Osteoblast (primary cell): Measurements from ENCODE around the gene KRT13. TPM values are rescaled to one million over a fixed set of nuclear protein-coding genes. Genes with fewer than 3 reads are reported as not detected.

Experiments
- DNase-seq: peaks from one replicate; pipeline ENCODE4 v3.0.0; 2011; ENCODE audit warnings: low spot score, mixed read lengths; ENCODE audit not compliant: insufficient read length; ENCODE audit errors: missing footprints
- H2AFZ ChIP-seq: 2 replicates; pipeline ENCODE4 v1.6.0; 2011; ENCODE audit warnings: mild to moderate bottlenecking, low read length
- H3K27ac ChIP-seq: 2 replicates; pipeline ENCODE4 v1.5.1; 2011; ENCODE audit warnings: mild to moderate bottlenecking, low read depth, low read length, moderate library complexity
- H3K27me3 ChIP-seq: 2 replicates; pipeline ENCODE4 v1.6.0; 2012; ENCODE audit warnings: mild to moderate bottlenecking, control low read depth, inconsistent platforms, low read length, moderate library complexity; ENCODE audit not compliant: insufficient read depth
- H3K36me3 ChIP-seq: 2 replicates; pipeline ENCODE4 v1.5.1; 2011; ENCODE audit warnings: mild to moderate bottlenecking, low read length, control low read depth, moderate library complexity; ENCODE audit not compliant: insufficient read depth
- H3K4me1 ChIP-seq: 2 replicates; pipeline ENCODE4 v1.5.1; 2011; ENCODE audit warnings: mild to moderate bottlenecking, low read length, control low read depth, moderate library complexity; ENCODE audit not compliant: insufficient read depth
- H3K4me2 ChIP-seq: 2 replicates; pipeline ENCODE4 v1.6.0; 2011; ENCODE audit warnings: mild to moderate bottlenecking, low read length; ENCODE audit not compliant: insufficient read depth
- H3K4me3 ChIP-seq: fragments of 200-600 bp; sonication (generic); 3 replicates; pipeline ENCODE4 v1.5.1; 2012; ENCODE audit warnings: mild to moderate bottlenecking, low read length, inconsistent platforms; ENCODE audit not compliant: insufficient read depth
- H3K79me2 ChIP-seq: 2 replicates; pipeline ENCODE4 v1.6.0; 2012; ENCODE audit warnings: mild to moderate bottlenecking, low read length, control low read depth, inconsistent platforms; ENCODE audit not compliant: insufficient read depth
- H3K9me3 ChIP-seq: 2 replicates; pipeline ENCODE4 v1.5.1; 2011; ENCODE audit warnings: low read depth, low read length, control low read depth
- H4K20me1 ChIP-seq: 2 replicates; pipeline ENCODE4 v1.6.0; 2012; ENCODE audit warnings: mild to moderate bottlenecking, low read length, control low read depth; ENCODE audit not compliant: insufficient read depth
- CTCF ChIP-seq: IDR thresholded peaks from 2 replicates; pipeline ENCODE4 v1.5.1; 2011; ENCODE audit warnings: mild to moderate bottlenecking, low read depth, low read length, moderate library complexity; ENCODE audit errors: extremely low read depth
- total RNA-seq: library from RNA; depleted of rRNA; stranded (reverse); fragments of >200 nt; gene quantifications from 2 replicates; pipeline ENCODE4 v1.2.3, GENCODE V29; 2012

The KRT13 gene
- total RNA-seq, 1 donor, result not detected

- Histone ChIP-seq H2AFZ (no peak within 1 kb of the TSS), H3K4me2 (no peak within 1 kb of the TSS), H3K9me3 (no peaks in the 10 kb centered on the region), H3K36me3 (no peaks in the 10 kb centered on the region), H4K20me1 (no peaks in the 10 kb centered on the region), H3K4me1 (no peaks in the 10 kb centered on the region), H3K27me3 (no peaks in the 10 kb centered on the region), H3K4me3 (no peak within 1 kb of the TSS), H3K27ac (no peak within 1 kb of the TSS), H3K79me2 (no peaks in the 10 kb centered on the region)
- TF ChIP-seq CTCF, result no peak
- DNase-seq, result no peak
Measured at GRCh38 chr17:41481036-41481435, 24.4 kb downstream of the KRT13 start, which contains the start of gene KRT35. Gene KRT35, minus strand, starts transcription at chr17:41481151. Its CDS starts 54 bp downstream, at chr17:41481097.

- Histone ChIP-seq H3K4me2 (no peak overlapping the region), H3K4me1 (no peaks in the 10 kb centered on the region), H3K27me3 (no peaks in the 10 kb centered on the region), H3K9me3 (no peaks in the 10 kb centered on the region), H2AFZ (no peak overlapping the region), H3K4me3 (no peak overlapping the region), H3K36me3 (no peaks in the 10 kb centered on the region), H3K27ac (no peak overlapping the region), H4K20me1 (no peaks in the 10 kb centered on the region), H3K79me2 (no peaks in the 10 kb centered on the region)
- DNase-seq, result no peak
- no peak for TF ChIP-seq CTCF
Measured at GRCh38 chr17:41480581-41480980, 24.8 kb downstream of the KRT13 start.

GRCh38 chr17:41480136-41480535 lies 25.3 kb downstream of the KRT13 start:
- no peaks in the 10 kb centered on the region for H4K20me1 ChIP-seq
- H3K79me2 ChIP-seq, result no peaks in the 10 kb centered on the region
- H3K4me2 ChIP-seq, result no peak overlapping the region
- H3K9me3 ChIP-seq, result no peaks in the 10 kb centered on the region
- TF ChIP-seq CTCF, result no peak
- H3K27ac ChIP-seq, result no peak overlapping the region
- H3K4me1 ChIP-seq, result no peaks in the 10 kb centered on the region
- DNase-seq, result no peak
- H2AFZ ChIP-seq, result no peak overlapping the region
- no peaks in the 10 kb centered on the region for H3K36me3 ChIP-seq
- no peak overlapping the region for H3K4me3 ChIP-seq
- H3K27me3 ChIP-seq, result no peaks in the 10 kb centered on the region

GRCh38 chr17:41478237-41478636 lies 27.2 kb downstream of the KRT13 start:
- H3K27ac ChIP-seq, result no peak overlapping the region
- no peak overlapping the region for H2AFZ ChIP-seq
- H3K9me3 ChIP-seq, result no peaks in the 10 kb centered on the region
- H3K27me3 ChIP-seq, result no peaks in the 10 kb centered on the region
- no peaks in the 10 kb centered on the region for H3K79me2 ChIP-seq
- no peaks in the 10 kb centered on the region for H3K36me3 ChIP-seq
- DNase-seq, result no peak
- H3K4me3 ChIP-seq, result no peak overlapping the region
- no peak overlapping the region for H3K4me2 ChIP-seq
- TF ChIP-seq CTCF, result no peak
- no peaks in the 10 kb centered on the region for H4K20me1 ChIP-seq
- H3K4me1 ChIP-seq, result no peaks in the 10 kb centered on the region
